Neural progenitor cell (in vitro differentiated cells): ENCODE measurements around the gene CBLC. TPM values are rescaled to one million over a fixed set of nuclear protein-coding genes. Genes with fewer than 3 reads are reported as not detected.

Experiments
- DNase-seq: peaks from one replicate; pipeline ENCODE4 v3.0.0-alpha.2; 2016; ENCODE audit warnings: low spot score
- H2AFZ ChIP-seq: fragments of 200-600 bp; sonication (generic); replicated peaks from 2 replicates; pipeline ENCODE4 v1.6.1; 2016; ENCODE audit warnings: antibody characterized with exemption
- H3F3A ChIP-seq: fragments of 200-600 bp; sonication (generic); 2 replicates; pipeline ENCODE4 v1.6.1; 2016; ENCODE audit warnings: antibody characterized with exemption, low read depth
- H3K27ac ChIP-seq: fragments of 200-600 bp; sonication (generic); 2 replicates; pipeline ENCODE4 v1.5.1; 2016; ENCODE audit warnings: mild to moderate bottlenecking
- H3K27me3 ChIP-seq: fragments of 200-600 bp; sonication (generic); 2 replicates; pipeline ENCODE4 v1.6.1; 2016; ENCODE audit warnings: mild to moderate bottlenecking, moderate library complexity
- H3K36me3 ChIP-seq: fragments of 200-600 bp; sonication (generic); 2 replicates; pipeline ENCODE4 v1.5.1; 2016
- H3K4me1 ChIP-seq: fragments of 200-600 bp; sonication (generic); 2 replicates; pipeline ENCODE4 v1.6.1; 2016; ENCODE audit warnings: mixed run types
- H3K4me2 ChIP-seq: fragments of 200-600 bp; sonication (generic); 2 replicates; pipeline ENCODE4 v1.6.1; 2016
- H3K4me3 ChIP-seq: fragments of 200-600 bp; sonication (generic); 2 replicates; pipeline ENCODE4 v1.5.1; 2016
- H3K79me2 ChIP-seq: fragments of 200-600 bp; sonication (generic); 2 replicates; pipeline ENCODE4 v1.6.1; 2016; ENCODE audit warnings: low read depth
- H3K9ac ChIP-seq: fragments of 200-600 bp; sonication (generic); 2 replicates; pipeline ENCODE4 v1.6.1; 2016
- H3K9me3 ChIP-seq: fragments of 200-600 bp; sonication (generic); 2 replicates; pipeline ENCODE4 v1.5.1; 2016; ENCODE audit warnings: low read depth
- H4K20me1 ChIP-seq: fragments of 200-600 bp; sonication (generic); 2 replicates; pipeline ENCODE4 v1.6.1; 2016; ENCODE audit warnings: low read depth
- H3K27ac Mint-ChIP-seq: 3 replicates; pipeline ENCODE4 v1.8.0; 2021; ENCODE audit warnings: mixed read lengths
- H3K27me3 Mint-ChIP-seq: 2 replicates; pipeline ENCODE4 v1.8.0; 2022; ENCODE audit warnings: low read depth, mild to moderate bottlenecking, inconsistent platforms, moderate library complexity, mixed read lengths; ENCODE audit not compliant: insufficient read depth
- H3K36me3 Mint-ChIP-seq: 3 replicates; pipeline ENCODE4 v1.8.0; 2021; ENCODE audit warnings: mixed read lengths
- H3K4me1 Mint-ChIP-seq: 3 replicates; pipeline ENCODE4 v1.8.0; 2021; ENCODE audit warnings: mixed read lengths
- H3K4me3 Mint-ChIP-seq: 3 replicates; pipeline ENCODE4 v1.8.0; 2021; ENCODE audit warnings: mild to moderate bottlenecking, moderate library complexity, mixed read lengths
- H3K9me3 Mint-ChIP-seq: 3 replicates; pipeline ENCODE4 v1.8.0; 2020; ENCODE audit warnings: mixed read lengths
- EZH2 ChIP-seq: fragments of 200-600 bp; sonication (generic); IDR thresholded peaks from 2 replicates; pipeline ENCODE4 v1.6.1; 2017; ENCODE audit warnings: antibody characterized with exemption, mild to moderate bottlenecking, moderate library complexity
- EZH2phosphoT487 ChIP-seq: fragments of 200-600 bp; sonication (generic); IDR thresholded peaks from 2 replicates; pipeline ENCODE4 v1.6.1; 2017; ENCODE audit warnings: antibody characterized with exemption
- total RNA-seq: library from RNA; depleted of rRNA; stranded (reverse); fragments of >200 nt; gene quantifications from 2 replicates; pipeline ENCODE4 v1.2.3, GENCODE V29; 2015; ENCODE audit warnings: low replicate concordance
- TF ChIP-seq, protein P1 (sequence below): fragments of 200-600 bp; sonication (generic); IDR thresholded peaks from 2 replicates; pipeline ENCODE4 v1.5.1; 2017; ENCODE audit warnings: antibody characterized with exemption, mild to moderate bottlenecking

CBLC gene
- total RNA-seq, 1 donor from 2014 or later, result 1.5 TPM

DNA sequence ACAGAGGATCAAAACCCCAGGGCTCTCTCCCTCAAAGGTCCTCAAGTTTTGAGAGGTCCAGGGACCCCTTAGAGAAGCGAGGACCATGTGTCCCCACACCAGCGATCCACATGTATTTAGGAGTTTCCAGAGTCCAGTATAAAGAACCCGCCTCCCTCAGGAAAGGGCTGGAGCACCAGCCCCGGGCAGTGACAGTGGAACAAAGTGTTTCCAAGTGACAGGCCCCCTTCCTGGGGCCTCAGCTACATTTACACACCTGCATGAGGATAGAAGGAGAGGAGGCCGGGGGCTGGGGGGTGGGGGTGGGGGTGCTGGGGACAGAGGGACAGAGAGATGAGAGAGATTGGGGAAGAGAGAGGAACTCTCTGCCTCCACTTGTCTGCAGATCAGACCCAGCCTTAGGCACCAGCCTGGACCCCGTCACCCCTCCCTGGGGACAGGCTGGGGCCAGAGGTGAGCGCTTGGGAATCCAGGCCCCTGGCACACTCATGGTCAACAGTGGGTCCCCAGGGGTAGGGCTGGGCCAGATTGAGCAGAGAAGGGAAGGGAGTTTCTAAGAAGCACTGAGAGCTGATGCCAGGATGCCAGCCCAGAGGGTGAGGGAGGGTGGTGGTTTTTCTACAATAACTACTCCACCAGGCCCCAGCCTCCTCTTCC lies 32.0 kb downstream of the CBLC start:
- Histone ChIP-seq H3K4me3 (peak overlapping the region; percentile 76), H3F3A (peaks cover 27% of the 10 kb centered on the region), H3K79me2 (no peaks in the 10 kb centered on the region), H3K4me1 (peaks cover 22% of the 10 kb centered on the region), H3K27me3 (peaks cover 6% of the 10 kb centered on the region), H3K9me3 (no peaks in the 10 kb centered on the region), H3K4me2 (peak overlapping the region; percentile 99), H4K20me1 (no peaks in the 10 kb centered on the region), H3K36me3 (no peaks in the 10 kb centered on the region), H2AFZ (peak overlapping the region; percentile 61), H3K27ac (no peak overlapping the region), H3K9ac (peak overlapping the region; percentile 48)
- H3K9me3 Mint-ChIP-seq, result no peaks in the 10 kb centered on the region
- no peak for DNase-seq
- H3K4me3 Mint-ChIP-seq, result peak overlapping the region; percentile 81
- no peak overlapping the region for H3K27ac Mint-ChIP-seq
- H3K4me1 Mint-ChIP-seq, result peaks cover 50% of the 10 kb centered on the region
- peaks cover 19% of the 10 kb centered on the region for H3K27me3 Mint-ChIP-seq
- no peak for TF ChIP-seq EZH2phosphoT487
- TF ChIP-seq EZH2, result no peak
- TF ChIP-seq, protein P1, sequence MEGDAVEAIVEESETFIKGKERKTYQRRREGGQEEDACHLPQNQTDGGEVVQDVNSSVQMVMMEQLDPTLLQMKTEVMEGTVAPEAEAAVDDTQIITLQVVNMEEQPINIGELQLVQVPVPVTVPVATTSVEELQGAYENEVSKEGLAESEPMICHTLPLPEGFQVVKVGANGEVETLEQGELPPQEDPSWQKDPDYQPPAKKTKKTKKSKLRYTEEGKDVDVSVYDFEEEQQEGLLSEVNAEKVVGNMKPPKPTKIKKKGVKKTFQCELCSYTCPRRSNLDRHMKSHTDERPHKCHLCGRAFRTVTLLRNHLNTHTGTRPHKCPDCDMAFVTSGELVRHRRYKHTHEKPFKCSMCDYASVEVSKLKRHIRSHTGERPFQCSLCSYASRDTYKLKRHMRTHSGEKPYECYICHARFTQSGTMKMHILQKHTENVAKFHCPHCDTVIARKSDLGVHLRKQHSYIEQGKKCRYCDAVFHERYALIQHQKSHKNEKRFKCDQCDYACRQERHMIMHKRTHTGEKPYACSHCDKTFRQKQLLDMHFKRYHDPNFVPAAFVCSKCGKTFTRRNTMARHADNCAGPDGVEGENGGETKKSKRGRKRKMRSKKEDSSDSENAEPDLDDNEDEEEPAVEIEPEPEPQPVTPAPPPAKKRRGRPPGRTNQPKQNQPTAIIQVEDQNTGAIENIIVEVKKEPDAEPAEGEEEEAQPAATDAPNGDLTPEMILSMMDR, result no peak
- peaks cover 2% of the 10 kb centered on the region for H3K36me3 Mint-ChIP-seq

DNA sequence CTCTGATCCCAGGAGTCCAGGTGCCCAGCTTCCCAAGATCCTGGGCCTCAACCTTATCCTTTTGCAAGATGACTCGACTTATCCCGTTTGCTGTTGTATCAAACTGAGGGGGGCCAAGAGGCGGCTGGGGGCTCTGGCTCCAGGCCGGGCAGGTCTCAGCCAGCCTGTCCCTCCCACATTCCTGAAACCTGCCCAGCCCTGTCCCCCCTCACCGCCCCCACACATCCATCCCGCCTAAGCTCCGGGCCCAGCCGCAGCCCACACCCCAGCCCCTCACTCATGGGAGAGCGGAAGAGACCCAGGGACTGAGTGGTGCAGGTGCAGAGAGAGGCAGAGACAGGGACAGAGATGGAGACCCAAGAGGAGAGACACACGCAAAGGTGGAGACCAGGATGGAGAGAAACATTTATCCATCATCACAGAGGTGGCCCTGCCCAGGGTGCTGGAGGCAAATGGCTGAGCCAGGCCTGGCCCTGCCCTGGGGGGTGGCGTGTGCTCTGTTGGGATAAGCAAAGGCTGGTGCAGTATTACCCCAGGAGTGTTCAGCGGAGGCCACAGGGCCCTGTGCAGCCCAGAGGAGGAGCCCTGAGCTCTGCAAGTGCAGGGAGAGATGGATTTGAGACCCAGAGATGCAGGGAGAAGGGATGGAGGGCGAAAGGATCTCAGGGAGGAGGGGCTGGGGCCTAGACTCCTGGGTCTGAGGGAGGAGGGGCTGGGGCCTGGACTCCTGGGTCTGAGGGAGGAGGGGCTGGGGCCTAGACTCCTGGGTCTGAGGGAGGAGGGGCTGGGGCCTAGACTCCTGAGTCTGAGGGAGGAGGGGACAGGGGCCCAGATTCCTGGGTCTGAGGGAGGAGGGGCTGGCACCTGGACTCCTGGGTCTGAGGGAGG lies 32.8 kb downstream of the CBLC start:
- no peak overlapping the region for H3K4me3 ChIP-seq
- H3K4me2 ChIP-seq, result peak overlapping the region; percentile 99
- peaks cover 27% of the 10 kb centered on the region for H3F3A ChIP-seq
- no peak overlapping the region for H3K27ac ChIP-seq
- TF ChIP-seq EZH2 (no peak), EZH2phosphoT487 (no peak)
- TF ChIP-seq, protein P1, result no peak
- peaks cover 6% of the 10 kb centered on the region for H3K27me3 ChIP-seq
- H3K79me2 ChIP-seq, result no peaks in the 10 kb centered on the region
- no peak overlapping the region for H2AFZ ChIP-seq
- peak; percentile 39 for DNase-seq
- Mint-ChIP-seq H3K27me3 (peaks cover 19% of the 10 kb centered on the region), H3K36me3 (peaks cover 2% of the 10 kb centered on the region), H3K4me3 (peak overlapping the region; percentile 38), H3K27ac (no peak overlapping the region), H3K9me3 (no peaks in the 10 kb centered on the region), H3K4me1 (peaks cover 50% of the 10 kb centered on the region)
- H3K9ac ChIP-seq, result no peak overlapping the region
- H3K4me1 ChIP-seq, result peaks cover 22% of the 10 kb centered on the region
- no peaks in the 10 kb centered on the region for H4K20me1 ChIP-seq
- no peaks in the 10 kb centered on the region for H3K36me3 ChIP-seq
- no peaks in the 10 kb centered on the region for H3K9me3 ChIP-seq

DNA sequence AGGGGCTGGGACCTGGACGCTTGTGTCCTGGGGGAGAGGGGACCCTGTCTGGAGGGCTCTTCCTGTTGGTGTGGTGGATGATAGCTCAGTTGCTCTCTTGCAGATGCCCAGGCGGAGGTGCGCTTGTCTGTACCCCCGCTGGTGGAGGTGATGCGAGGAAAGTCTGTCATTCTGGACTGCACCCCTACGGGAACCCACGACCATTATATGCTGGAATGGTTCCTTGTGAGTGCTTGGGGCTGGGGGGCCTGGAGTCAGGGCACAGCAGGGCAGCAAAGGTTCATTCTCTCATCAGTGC lies 33.4 kb downstream of the CBLC start:
- H3K4me3 Mint-ChIP-seq, result no peak overlapping the region
- H3K4me2 ChIP-seq, result no peak overlapping the region
- H3K36me3 Mint-ChIP-seq, result peaks cover 2% of the 10 kb centered on the region
- no peak for TF ChIP-seq EZH2phosphoT487
- TF ChIP-seq, protein P1, result no peak
- no peak for TF ChIP-seq EZH2
- H3K27me3 Mint-ChIP-seq, result peaks cover 19% of the 10 kb centered on the region
- peaks cover 27% of the 10 kb centered on the region for H3F3A ChIP-seq
- no peaks in the 10 kb centered on the region for H4K20me1 ChIP-seq
- H3K9me3 Mint-ChIP-seq, result no peaks in the 10 kb centered on the region
- H3K4me3 ChIP-seq, result no peak overlapping the region
- H2AFZ ChIP-seq, result no peak overlapping the region
- H3K4me1 Mint-ChIP-seq, result peaks cover 50% of the 10 kb centered on the region
- no peaks in the 10 kb centered on the region for H3K79me2 ChIP-seq
- no peaks in the 10 kb centered on the region for H3K36me3 ChIP-seq
- no peak overlapping the region for H3K27ac Mint-ChIP-seq
- peaks cover 22% of the 10 kb centered on the region for H3K4me1 ChIP-seq
- no peak overlapping the region for H3K27ac ChIP-seq
- peaks cover 6% of the 10 kb centered on the region for H3K27me3 ChIP-seq
- DNase-seq, result no peak
- no peak overlapping the region for H3K9ac ChIP-seq
- H3K9me3 ChIP-seq, result no peaks in the 10 kb centered on the region
